Stimulated activated CD4-positive, alpha-beta T cell treated with anti-CD3 and anti-CD28 coated beads, TNF-alpha, amount 100 ng/mL, for 24 hours (primary cell): ENCODE data around the gene SKI.

Experiments
- DNase-seq, 3 experiments: peaks; one replicate each; pipeline ENCODE4 v3.0.0-alpha.2; 2020; ENCODE audit warnings: low read depth in 3 of 3

SKI gene

DNA sequence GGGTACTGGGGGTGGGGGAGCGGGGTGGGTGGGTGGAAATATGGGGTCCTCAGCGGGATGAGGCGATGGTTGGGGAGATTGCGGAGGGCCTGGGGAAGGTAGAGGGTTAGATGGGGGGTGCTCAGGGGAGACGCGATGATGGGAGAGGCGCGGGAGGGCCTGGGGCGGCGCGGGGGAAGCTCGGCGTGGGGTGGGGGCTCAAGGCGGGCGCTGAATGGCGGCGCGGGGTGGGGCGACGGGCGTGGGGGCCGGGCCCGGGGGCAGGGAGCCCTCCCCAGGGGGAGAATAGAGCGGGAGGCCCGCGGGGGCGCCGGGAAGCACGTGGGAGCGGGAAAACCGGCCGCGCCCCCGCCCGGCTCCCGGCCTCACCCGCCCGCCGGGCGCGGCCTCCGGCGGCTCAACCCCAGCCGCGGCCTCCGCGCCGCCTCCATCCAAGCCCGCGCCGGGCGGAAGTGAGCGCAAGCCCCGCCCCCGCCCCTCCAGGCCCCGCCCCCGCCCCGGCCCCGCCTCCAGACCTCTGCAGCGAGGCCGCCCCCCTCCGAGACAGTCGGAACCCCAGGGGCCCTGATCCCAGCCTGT, 33.7 kb upstream of the SKI start, which contains the start of gene FAAP20:
TSS of gene FAAP20 (minus strand) at position 454 of the 579 bp plus-strand sequence. CDS start at position 431, 23 bp downstream.
- peak; percentile 33 to 67 (median 60) for DNase-seq

DNA sequence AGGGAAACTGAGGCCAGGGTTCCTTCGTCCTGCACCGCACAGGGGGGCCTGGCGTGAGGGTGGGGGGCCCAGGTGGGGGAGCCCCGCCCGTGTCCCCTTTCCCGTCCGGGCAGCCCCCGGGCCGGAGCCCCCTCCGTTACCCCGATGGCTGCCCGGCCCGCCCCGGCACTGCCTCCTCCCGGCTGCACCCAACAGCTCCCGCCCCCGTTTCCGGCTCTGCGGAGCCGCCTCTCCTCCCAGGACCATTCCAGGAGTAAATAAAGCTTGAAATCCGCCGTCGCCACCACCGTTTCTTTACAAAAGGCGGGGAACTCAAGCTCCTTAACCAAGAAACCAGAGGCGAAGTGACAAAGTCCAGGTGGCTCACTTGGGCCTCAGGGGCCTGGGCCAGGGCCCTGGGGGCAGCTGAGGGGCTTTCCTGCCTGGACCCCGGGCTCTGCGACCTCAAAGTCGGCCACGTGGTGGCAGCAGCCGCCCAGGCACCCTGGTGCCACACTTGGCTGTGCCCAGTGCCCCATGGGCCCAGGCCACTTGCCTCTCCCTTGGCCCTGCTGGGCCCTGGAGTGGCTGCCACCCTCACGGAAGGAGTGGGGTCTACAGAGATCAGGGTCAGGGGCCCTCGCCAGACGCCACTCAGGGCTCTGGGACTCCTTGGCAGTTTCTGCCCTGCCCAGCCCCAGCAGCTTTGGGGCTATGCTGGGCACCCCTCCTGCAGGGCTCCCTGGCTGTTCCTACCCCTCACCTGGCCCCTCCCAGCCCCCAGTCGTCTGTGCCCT, 33.0 kb upstream of the SKI start:
- DNase-seq = peak; percentile 71 to 87 (median 74)

DNA sequence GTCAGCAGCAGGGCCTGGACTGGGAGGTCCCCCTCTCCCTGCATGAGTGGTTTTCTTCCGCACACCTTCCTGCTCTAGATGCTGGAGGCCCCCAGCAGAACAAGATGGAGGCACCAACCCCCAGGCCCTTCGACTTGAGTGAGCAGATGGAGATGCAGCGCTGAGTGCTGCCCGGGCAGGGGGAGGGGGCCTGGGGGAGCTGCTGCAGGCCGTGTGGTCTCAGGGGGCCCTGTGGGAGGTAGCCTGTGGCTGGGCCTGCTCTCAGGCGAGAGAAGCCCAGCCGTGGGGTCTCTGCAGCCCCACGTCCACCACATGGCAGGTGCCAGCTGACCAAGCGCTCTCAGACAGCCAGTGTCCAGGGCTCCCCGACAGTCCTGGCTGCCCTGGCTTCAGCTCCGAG, 32.3 kb upstream of the SKI start:
- no peak for DNase-seq

DNA sequence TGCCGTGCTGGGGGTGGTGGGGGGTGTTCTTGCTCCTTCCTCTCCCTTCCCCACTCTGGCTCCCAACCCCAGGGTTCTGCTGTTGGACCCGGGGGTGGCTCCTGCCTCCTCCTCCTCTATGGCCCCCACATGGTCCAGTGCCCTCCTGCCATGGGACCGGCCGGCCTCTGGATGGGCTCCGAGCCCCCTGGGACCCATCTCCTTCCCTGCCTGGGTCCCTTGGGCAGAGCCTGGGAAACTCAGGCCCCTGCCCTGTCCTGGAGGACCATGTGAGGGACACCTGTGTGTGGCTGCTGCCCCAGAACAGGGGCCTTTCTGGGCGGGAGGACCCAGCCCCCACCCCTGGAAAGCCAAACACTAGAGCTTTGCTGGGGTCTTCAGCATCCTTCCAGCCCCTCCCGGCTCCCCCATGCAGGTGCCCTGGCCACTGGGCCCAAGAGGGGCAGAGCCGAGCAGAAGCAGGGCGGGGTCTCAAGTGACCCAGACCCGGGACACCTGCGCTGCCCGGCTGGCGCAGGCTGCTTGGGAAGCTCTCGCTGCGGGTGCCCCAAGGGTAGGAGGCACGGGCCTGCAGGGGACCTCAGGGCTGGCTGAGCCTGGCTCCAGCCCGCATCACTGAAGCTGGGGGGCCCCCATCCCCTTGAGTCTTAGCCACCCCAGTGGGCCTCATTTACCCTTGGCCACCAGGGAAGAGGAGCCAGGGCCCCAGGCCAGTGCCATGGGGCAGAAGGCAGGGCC, 31.0 kb upstream of the SKI start:
- no peak for DNase-seq

- DNase-seq = no peak
These were observed 30.4 kb upstream of the SKI start for GRCh38 chr1:2197707-2198165.

- DNase-seq = no peak
These were observed 29.5 kb upstream of the SKI start for GRCh38 chr1:2198571-2198970.

GRCh38 chr1:2199042-2199810, 28.9 kb upstream of the SKI start:
- peak; percentile 61 to 90 (median 66) for DNase-seq

GRCh38 chr1:2200308-2200943, 27.7 kb upstream of the SKI start:
- no peak for DNase-seq

DNA sequence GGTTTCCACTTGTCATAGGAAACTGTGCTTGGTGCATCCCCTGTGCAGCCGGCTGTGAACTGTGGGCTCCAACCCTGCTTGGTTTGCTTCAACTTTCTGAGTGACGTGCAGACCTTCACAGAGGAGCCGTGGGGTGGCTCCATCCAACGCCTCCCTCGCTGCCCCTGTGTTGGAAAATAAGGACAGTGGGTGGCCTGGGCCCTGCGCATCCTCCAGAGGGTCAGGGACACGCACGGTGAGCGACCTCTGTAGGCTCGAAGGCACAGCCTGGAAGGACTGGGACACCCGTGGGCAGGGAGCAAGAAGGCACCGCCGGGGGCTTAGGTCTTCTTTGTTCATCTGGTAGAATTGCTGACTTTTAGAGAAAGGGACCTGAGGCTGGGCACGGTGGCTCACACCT, 27.1 kb upstream of the SKI start:
- DNase-seq = no peak

- DNase-seq = no peak
These were observed 26.0 kb upstream of the SKI start for GRCh38 chr1:2202008-2202575.

DNA sequence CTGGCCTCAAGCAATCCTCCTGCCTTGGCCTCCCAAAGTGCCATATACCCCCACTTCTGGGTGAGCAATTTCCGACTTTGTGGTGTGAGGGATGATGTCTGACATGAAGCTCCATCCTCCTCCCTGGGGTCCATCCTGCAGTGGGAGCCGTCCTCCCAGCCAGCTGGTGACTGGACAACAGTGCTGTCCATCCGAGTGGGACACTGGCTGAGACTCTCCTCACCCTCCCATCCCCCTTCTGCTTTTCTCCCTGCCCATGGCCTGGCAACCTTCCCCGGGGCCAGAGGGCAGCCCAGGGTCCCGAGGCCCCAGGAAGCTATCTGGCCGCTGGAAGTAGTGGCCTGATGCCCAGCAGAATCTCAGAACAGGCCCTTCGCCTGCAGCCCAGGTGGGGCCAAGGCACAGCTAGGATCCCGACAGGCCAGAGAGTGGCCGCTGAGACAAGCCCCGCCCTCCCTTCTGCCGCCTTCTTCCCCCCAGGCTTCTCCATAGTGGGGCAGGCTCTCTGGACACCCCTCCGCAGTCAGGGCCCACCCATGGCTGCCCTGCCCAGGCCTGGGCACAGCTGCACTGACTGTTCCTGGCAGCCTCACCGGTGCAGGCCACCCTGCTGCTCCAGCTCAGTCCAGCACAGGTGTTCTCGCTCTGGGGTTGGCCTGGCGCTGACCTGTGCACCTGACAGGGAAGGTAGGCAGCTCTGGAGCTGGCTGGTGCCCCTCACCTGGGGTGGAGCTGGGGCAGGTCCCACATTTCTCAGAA, 25.1 kb upstream of the SKI start:
- DNase-seq = no peak

GRCh38 chr1:2203671-2204414, 24.3 kb upstream of the SKI start:
- DNase-seq = no peak

GRCh38 chr1:2204415-2205190, 23.5 kb upstream of the SKI start:
- DNase-seq = no peak

GRCh38 chr1:2205191-2205952, 22.7 kb upstream of the SKI start:
- DNase-seq = peak; percentile 83 to 90 (median 87)

DNA sequence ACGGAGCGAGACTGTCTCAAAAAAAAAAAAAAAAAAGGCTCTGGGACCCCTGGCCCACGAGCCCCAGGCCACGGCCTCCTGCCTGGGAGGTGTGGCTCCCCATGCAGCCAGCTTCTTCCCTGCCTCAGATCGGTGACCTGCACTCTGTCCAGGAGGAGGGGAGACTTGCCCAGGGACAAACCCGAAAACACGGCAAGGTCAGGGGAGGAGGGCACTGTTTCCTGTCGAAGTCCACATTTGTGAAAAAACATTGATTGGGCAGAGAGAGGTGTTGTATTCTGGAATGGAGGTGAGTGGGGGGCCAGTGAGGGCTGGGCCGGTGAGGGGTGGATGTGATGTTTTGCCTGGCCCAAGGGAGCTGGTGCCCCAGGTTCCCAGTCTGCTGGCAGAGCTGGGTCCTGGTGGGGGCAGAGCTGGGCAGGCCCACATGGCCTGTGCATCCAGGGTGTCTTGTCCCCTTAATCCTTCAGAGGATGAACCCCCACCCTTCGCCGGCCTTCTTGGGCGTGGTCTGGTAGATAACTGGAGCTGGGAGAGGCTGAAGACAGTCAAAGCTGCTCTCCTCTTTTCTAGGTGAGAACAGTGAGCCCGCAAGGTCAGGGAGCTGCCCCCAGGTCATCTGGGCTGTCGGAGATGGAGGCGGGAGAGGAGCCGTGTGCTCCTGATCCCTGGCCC, 21.2 kb upstream of the SKI start:
- DNase-seq = no peak

GRCh38 chr1:2208309-2209239, 19.5 kb upstream of the SKI start:
- no peak for DNase-seq
